ENCODE measurements around the gene ESR1. TPM values are rescaled to one million over a fixed set of nuclear protein-coding genes. Genes with fewer than 3 reads are reported as not detected.

The ESR1 gene
- polyA plus RNA-seq, 3 donors: 0.12 to 0.24 (median 0.23) TPM

- intact Hi-C loops (cut with micrococcal nuclease): no loop called here
- Mint-ChIP-seq H3K27me3 (ENCODE audit: low read depth in 3 of 3) (peaks cover 26 to 46% (median 31%) of the 10 kb centered on the region in 3 donors), H3K4me3 (peak overlapping the region in 1 of 2 donors; percentile 46), H3K4me1 (peaks cover 62% of the 10 kb centered on the region), H3K9me3 (peaks cover 0 to 10% (median 5%) of the 10 kb centered on the region in 7 donors), H3K36me3 (peaks cover 0 to 17% of the 10 kb centered on the region in 2 donors), H3K27ac (peak overlapping the region; percentile 36 to 87 (median 58))
- no peak overlapping the region for H3K9ac ChIP-seq (ENCODE audit: insufficient read depth, low read length, poor library complexity, severe bottlenecking)
- peaks cover 0 to 8% of the 10 kb centered on the region in 2 donors for H3K9me3 ChIP-seq (replicated peaks in 1 of 2; ENCODE audit: control insufficient read depth in 1 of 2, insufficient read depth in 1 of 2, low read length in 2 of 2)
- TF ChIP-seq CTCF (IDR thresholded peaks at IDR 0.05): no peak
- WGBS (ENCODE audit: insufficient coverage): no CpG with 5 or more reads among the region's 2 CpGs
- H3K4me2 ChIP-seq (replicated peaks; ENCODE audit: extremely low read depth, low read length, poor library complexity, severe bottlenecking): peak overlapping the region; percentile 62
- no peak overlapping the region for H2AFZ ChIP-seq (ENCODE audit: insufficient read depth, low read depth, low read length, poor library complexity, severe bottlenecking)
- H3K27ac ChIP-seq (ENCODE audit: low read depth in 1 of 2, low read length in 2 of 2): peak overlapping the region in 1 of 2 donors; percentile 40
- no peaks in the 10 kb centered on the region for H3K79me2 ChIP-seq (ENCODE audit: insufficient read depth, low read length)
- H3K4me1 ChIP-seq (ENCODE audit: control insufficient read depth in 1 of 2, insufficient read depth in 2 of 2, low read length in 2 of 2): peaks cover 46 to 67% of the 10 kb centered on the region in 2 donors
- H3K36me3 ChIP-seq (replicated peaks in 1 of 2; ENCODE audit: control insufficient read depth in 1 of 2, insufficient read depth in 2 of 2, low read length in 2 of 2): no peaks in the 10 kb centered on the region
- H3K4me3 ChIP-seq (replicated peaks in 1 of 3; ENCODE audit: low read depth in 2 of 3, low read length in 3 of 3): peak overlapping the region in 1 of 3 experiments; percentile 48
- peaks cover 14 to 28% of the 10 kb centered on the region in 2 donors for H3K27me3 ChIP-seq (ENCODE audit: control insufficient read depth in 2 of 2, insufficient read depth in 2 of 2, low read length in 2 of 2)
- DNase-seq: peak; percentile 42 to 61 (median 60)
- H4K20me1 ChIP-seq (ENCODE audit: insufficient read depth, low read length): no peaks in the 10 kb centered on the region
Measured at GRCh38 chr6:151811081-151811480, 3.6 kb downstream of the ESR1 start.

GRCh38 chr6:151813858-151814257 is 6.4 kb downstream of the ESR1 start:
- H3K9me3 Mint-ChIP-seq: peaks cover 0 to 3% (median under 1%) of the 10 kb centered on the region in 7 donors
- peaks cover 44% of the 10 kb centered on the region for H3K4me1 Mint-ChIP-seq
- WGBS (ENCODE audit: insufficient coverage): 96% methylated on average over 6 of the region's 7 CpGs
- no peak overlapping the region for H3K27ac Mint-ChIP-seq
- no peak overlapping the region for H3K4me2 ChIP-seq (replicated peaks; ENCODE audit: extremely low read depth, low read length, poor library complexity, severe bottlenecking)
- peaks cover 28 to 46% of the 10 kb centered on the region in 2 donors for H3K4me1 ChIP-seq (ENCODE audit: control insufficient read depth in 1 of 2, insufficient read depth in 2 of 2, low read length in 2 of 2)
- H3K79me2 ChIP-seq (ENCODE audit: insufficient read depth, low read length): no peaks in the 10 kb centered on the region
- no peak for TF ChIP-seq CTCF (IDR thresholded peaks at IDR 0.05)
- H3K27me3 ChIP-seq (ENCODE audit: control insufficient read depth in 2 of 2, insufficient read depth in 2 of 2, low read length in 2 of 2): peaks cover 2 to 6% of the 10 kb centered on the region in 2 donors
- H3K27me3 Mint-ChIP-seq (ENCODE audit: low read depth in 3 of 3): peaks cover 10 to 22% (median 10%) of the 10 kb centered on the region in 3 donors
- intact Hi-C loops (cut with micrococcal nuclease): no loop called here
- H3K27ac ChIP-seq (ENCODE audit: low read depth in 1 of 2, low read length in 2 of 2): no peak overlapping the region
- peaks cover 0 to 9% of the 10 kb centered on the region in 2 donors for H3K36me3 Mint-ChIP-seq
- peaks cover 0 to 4% of the 10 kb centered on the region in 2 donors for H3K9me3 ChIP-seq (replicated peaks in 1 of 2; ENCODE audit: control insufficient read depth in 1 of 2, insufficient read depth in 1 of 2, low read length in 2 of 2)
- no peak overlapping the region for H3K4me3 ChIP-seq (replicated peaks in 1 of 3; ENCODE audit: low read depth in 2 of 3, low read length in 3 of 3)
- no peak for DNase-seq
- no peaks in the 10 kb centered on the region for H3K36me3 ChIP-seq (replicated peaks in 1 of 2; ENCODE audit: control insufficient read depth in 1 of 2, insufficient read depth in 2 of 2, low read length in 2 of 2)
- no peak overlapping the region for H2AFZ ChIP-seq (ENCODE audit: insufficient read depth, low read depth, low read length, poor library complexity, severe bottlenecking)
- H3K9ac ChIP-seq (ENCODE audit: insufficient read depth, low read length, poor library complexity, severe bottlenecking): no peak overlapping the region
- H4K20me1 ChIP-seq (ENCODE audit: insufficient read depth, low read length): no peaks in the 10 kb centered on the region
- no peak overlapping the region for H3K4me3 Mint-ChIP-seq

Data from CD14-positive monocyte (primary cell).